Peyer's patch (tissue), 4 donors: ENCODE data around the gene TMEM18. TPM values are rescaled to one million over a fixed set of nuclear protein-coding genes. Genes with fewer than 3 reads are reported as not detected.

Source experiments
- DNase-seq, 3 donors: peaks; one replicate each; pipeline ENCODE4 v3.0.0-alpha.2; 2017 to 2019
- H3K27ac ChIP-seq, 4 donors: fragments of 200-600 bp; sonication (generic); one replicate each; pipeline ENCODE4 v1.5.1; 2016 to 2019
- H3K27me3 ChIP-seq, 2 donors: fragments of 200-600 bp; sonication (generic); one replicate each; pipeline ENCODE4 v1.5.1; 2019
- H3K36me3 ChIP-seq, 3 donors: fragments of 200-600 bp; sonication (generic); one replicate each; pipeline ENCODE4 v1.5.1; 2016 to 2019
- H3K4me1 ChIP-seq, 4 donors: fragments of 200-600 bp; sonication (generic); one replicate each; pipeline ENCODE4 v1.5.1; 2016 to 2019
- H3K4me3 ChIP-seq, 4 donors: fragments of 200-600 bp; sonication (generic); 1 replicate in 3 of 4; 2 replicates in 1 of 4; pipeline ENCODE4 v1.5.1; 2016 to 2019; ENCODE audit warnings: mild to moderate bottlenecking in 1 of 4
- H3K9me3 ChIP-seq, 4 donors: fragments of 200-600 bp; sonication (generic); one replicate each; pipeline ENCODE4 v1.5.1; 2016 to 2019; ENCODE audit warnings: mild to moderate bottlenecking in 1 of 4
- POLR2A ChIP-seq, 2 donors: fragments of 450-650 bp; IDR thresholded peaks; one replicate each; pipeline ENCODE4 v1.5.1; 2017; ENCODE audit warnings: antibody characterized with exemption in 2 of 2, mild to moderate bottlenecking in 2 of 2, moderate library complexity in 2 of 2
- total RNA-seq, 4 donors: library from RNA; depleted of rRNA; stranded (reverse); fragments of >200 nt; gene quantifications; one replicate each; pipeline ENCODE4 v1.1.0, GENCODE V29; 2016
- TF ChIP-seq, protein P1 (sequence below), 6 experiments: fragments of 450-650 bp in 4 of 6; fragments of 200-600 bp in 2 of 6; sonication (generic) in 1 of 6; IDR thresholded peaks; one replicate each; pipeline ENCODE4 v1.5.1; 2017 to 2019; ENCODE audit warnings: antibody characterized with exemption in 6 of 6, mild to moderate bottlenecking in 3 of 6, moderate library complexity in 1 of 6

TMEM18 gene
- total RNA-seq, 4 donors from 2014 or later: 13.9 to 22.8 (median 16.4) TPM

GRCh38 chr2:692767-693166, 15.6 kb upstream of the TMEM18 start:
- TF ChIP-seq POLR2A (IDR thresholded peaks at IDR 0.05): no peak
- TF ChIP-seq, protein P1, sequence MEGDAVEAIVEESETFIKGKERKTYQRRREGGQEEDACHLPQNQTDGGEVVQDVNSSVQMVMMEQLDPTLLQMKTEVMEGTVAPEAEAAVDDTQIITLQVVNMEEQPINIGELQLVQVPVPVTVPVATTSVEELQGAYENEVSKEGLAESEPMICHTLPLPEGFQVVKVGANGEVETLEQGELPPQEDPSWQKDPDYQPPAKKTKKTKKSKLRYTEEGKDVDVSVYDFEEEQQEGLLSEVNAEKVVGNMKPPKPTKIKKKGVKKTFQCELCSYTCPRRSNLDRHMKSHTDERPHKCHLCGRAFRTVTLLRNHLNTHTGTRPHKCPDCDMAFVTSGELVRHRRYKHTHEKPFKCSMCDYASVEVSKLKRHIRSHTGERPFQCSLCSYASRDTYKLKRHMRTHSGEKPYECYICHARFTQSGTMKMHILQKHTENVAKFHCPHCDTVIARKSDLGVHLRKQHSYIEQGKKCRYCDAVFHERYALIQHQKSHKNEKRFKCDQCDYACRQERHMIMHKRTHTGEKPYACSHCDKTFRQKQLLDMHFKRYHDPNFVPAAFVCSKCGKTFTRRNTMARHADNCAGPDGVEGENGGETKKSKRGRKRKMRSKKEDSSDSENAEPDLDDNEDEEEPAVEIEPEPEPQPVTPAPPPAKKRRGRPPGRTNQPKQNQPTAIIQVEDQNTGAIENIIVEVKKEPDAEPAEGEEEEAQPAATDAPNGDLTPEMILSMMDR (IDR thresholded peaks at IDR 0.05): no peak
- H3K36me3 ChIP-seq: no peaks in the 10 kb centered on the region
- no peaks in the 10 kb centered on the region for H3K4me1 ChIP-seq
- no peak overlapping the region for H3K4me3 ChIP-seq
- no peak overlapping the region for H3K27ac ChIP-seq
- H3K9me3 ChIP-seq: no peaks in the 10 kb centered on the region
- no peaks in the 10 kb centered on the region for H3K27me3 ChIP-seq
- DNase-seq: no peak

DNA sequence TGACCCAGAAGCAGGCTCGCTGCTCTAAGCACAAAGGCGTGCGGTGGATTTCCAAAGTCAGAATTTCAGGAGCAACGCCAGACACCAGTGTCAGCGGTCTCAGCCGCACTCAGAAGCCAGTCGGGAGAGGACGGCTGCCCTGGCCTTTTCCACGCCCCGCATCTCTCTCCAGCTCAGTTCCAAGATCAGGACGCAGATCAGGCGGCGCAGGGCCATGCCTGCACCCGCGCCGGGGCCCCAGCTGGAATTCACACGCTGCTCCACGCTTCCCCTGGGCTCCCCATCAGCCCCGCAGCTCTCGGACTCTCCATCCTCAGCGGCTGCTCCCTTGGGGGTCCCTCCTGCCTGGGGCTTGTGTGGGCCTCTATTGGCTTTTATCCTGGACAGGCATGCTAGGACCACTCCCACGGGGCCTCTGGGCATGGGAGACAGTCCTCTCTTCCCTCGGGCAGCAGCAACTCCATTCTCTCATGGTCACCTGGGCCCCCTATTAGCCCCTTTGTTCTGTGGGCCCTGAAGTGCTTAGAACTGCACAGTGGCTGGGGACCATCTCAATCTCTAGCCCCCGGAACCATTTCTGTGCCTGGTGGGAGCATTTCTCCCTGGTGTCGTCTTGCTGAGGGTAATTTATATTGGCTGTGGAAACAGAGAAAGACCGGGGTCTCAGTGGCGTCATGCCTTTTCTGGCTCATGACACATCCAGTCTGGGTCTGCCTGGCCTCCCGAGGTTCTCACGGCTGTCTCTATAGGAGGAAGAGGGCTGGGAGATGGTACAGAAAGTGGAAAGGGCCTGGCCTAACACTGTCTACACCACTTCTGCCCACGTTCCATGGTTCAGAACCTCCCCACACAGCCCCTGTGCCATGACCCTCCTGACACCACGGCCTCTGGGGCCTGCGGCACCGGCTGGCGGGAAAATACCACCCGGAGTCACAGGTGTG, 14.9 kb upstream of the TMEM18 start:
- no peaks in the 10 kb centered on the region for H3K4me1 ChIP-seq
- no peaks in the 10 kb centered on the region for H3K27me3 ChIP-seq
- DNase-seq: no peak
- no peaks in the 10 kb centered on the region for H3K36me3 ChIP-seq
- TF ChIP-seq, protein P1 (IDR thresholded peaks at IDR 0.05): no peak
- no peak for TF ChIP-seq POLR2A (IDR thresholded peaks at IDR 0.05)
- H3K9me3 ChIP-seq: no peaks in the 10 kb centered on the region
- no peak overlapping the region for H3K4me3 ChIP-seq
- no peak overlapping the region for H3K27ac ChIP-seq

DNA sequence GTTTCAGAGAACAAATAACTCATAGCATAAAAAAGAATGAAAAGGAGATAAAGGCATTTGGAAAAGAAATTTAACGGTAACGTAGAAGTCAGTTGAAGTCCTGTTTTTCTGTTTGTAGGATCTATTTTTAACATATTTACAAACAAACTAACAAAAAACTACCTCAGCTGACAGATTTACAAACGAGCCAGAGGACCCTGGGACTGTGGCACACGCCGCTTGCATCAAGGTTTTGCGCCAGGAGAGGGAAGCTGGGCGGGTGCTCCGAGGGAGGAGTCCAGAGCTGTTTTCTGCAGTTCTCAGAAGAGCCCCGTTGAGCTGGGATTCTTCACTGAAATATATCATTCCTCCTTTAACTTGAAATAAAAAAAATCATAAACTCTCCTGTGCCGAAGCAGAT, 13.6 kb upstream of the TMEM18 start:
- TF ChIP-seq, protein P1 (IDR thresholded peaks at IDR 0.05): no peak
- TF ChIP-seq POLR2A (IDR thresholded peaks at IDR 0.05): no peak
- Histone ChIP-seq H3K9me3 (peaks cover 0 to 1% (median 0%) of the 10 kb centered on the region in 4 donors), H3K4me1 (no peaks in the 10 kb centered on the region), H3K27me3 (no peaks in the 10 kb centered on the region), H3K4me3 (no peak overlapping the region), H3K27ac (no peak overlapping the region), H3K36me3 (no peaks in the 10 kb centered on the region)
- DNase-seq: no peak

DNA sequence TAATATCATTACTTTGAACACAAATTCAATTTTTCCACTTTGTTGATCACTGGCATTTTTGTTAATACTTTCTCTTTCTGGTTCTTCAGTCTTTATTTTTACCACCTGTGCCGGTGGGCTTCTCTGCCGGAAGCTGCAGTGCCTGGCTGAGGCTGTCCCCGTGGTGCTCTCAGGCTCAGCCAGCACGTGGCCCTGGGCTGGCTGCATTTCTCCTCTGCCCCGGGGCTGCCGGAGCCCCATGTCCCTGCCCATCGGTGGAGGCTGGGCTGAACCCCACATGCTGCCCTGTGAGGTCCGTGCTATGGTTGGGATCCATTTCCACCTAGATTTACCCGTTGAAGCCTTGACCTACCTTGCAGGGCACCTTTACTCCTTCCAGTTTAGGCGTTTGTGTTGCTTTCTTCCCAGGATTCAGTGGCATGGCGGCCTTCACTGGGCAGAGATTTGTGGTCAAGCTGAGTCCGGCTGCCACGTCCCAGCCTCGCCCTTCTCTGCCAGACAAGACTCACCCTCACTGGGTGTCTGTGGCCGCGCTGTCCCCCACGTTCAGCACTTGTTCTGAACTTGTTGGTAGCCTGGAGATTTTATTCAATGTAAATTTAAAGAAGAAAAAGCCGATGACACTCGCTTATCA, 12.8 kb upstream of the TMEM18 start:
- Histone ChIP-seq H3K27me3 (no peaks in the 10 kb centered on the region), H3K9me3 (peaks cover 0 to 5% (median 0%) of the 10 kb centered on the region in 4 donors), H3K4me1 (no peaks in the 10 kb centered on the region), H3K4me3 (no peak overlapping the region), H3K27ac (no peak overlapping the region), H3K36me3 (no peaks in the 10 kb centered on the region)
- DNase-seq: no peak
- TF ChIP-seq, protein P1 (IDR thresholded peaks at IDR 0.05): no peak
- no peak for TF ChIP-seq POLR2A (IDR thresholded peaks at IDR 0.05)

GRCh38 chr2:689237-689636, 12.0 kb upstream of the TMEM18 start:
- no peak for DNase-seq
- Histone ChIP-seq H3K27me3 (no peaks in the 10 kb centered on the region), H3K4me1 (no peaks in the 10 kb centered on the region), H3K27ac (no peak overlapping the region), H3K36me3 (no peaks in the 10 kb centered on the region), H3K4me3 (no peak overlapping the region), H3K9me3 (peaks cover 0 to 9% (median 0%) of the 10 kb centered on the region in 4 donors)
- TF ChIP-seq POLR2A (IDR thresholded peaks at IDR 0.05): no peak
- TF ChIP-seq, protein P1 (IDR thresholded peaks at IDR 0.05): no peak
